HG03469 (cell line): Measurements from ENCODE around the gene KRT12.

Source experiments
- ATAC-seq: cut with Tn5 transposase; IDR thresholded peaks from one replicate; pipeline ENCODE4 v1.9.1; 2021; ENCODE audit warnings: mild to moderate bottlenecking, moderate library complexity, moderate number of reproducible peaks; ENCODE audit not compliant: unreplicated experiment

The KRT12 gene

DNA sequence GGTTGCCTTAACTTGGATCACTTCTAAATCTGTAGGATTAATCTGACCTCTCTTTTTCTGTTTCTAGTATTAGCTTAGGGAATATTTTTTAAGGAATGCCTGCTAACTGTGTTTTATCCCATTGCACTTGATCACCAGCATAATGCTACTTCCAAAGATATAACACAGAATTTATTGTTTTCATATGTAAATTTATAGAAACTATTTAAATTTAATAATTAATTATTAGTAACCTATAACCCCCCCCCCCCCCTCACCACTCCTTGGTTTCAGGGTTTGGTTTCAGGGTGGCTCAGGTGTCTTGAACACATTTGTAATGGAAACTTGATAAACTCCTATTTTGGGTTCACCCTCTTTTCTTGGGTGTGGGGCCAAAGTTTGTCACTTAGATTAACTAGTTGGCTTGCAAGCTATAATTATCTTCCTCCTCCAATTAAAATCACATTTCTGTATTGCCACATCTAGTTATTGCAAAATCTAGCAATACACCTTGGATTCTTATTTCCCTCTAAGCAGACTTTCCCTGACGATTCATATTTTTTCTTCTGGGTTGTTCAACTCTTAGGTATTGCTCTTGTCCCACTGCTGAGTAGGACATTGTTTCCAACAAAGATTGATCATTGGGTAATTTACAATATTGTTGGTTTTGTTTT is 18.3 kb downstream of the KRT12 start:
- ATAC-seq = no peak

DNA sequence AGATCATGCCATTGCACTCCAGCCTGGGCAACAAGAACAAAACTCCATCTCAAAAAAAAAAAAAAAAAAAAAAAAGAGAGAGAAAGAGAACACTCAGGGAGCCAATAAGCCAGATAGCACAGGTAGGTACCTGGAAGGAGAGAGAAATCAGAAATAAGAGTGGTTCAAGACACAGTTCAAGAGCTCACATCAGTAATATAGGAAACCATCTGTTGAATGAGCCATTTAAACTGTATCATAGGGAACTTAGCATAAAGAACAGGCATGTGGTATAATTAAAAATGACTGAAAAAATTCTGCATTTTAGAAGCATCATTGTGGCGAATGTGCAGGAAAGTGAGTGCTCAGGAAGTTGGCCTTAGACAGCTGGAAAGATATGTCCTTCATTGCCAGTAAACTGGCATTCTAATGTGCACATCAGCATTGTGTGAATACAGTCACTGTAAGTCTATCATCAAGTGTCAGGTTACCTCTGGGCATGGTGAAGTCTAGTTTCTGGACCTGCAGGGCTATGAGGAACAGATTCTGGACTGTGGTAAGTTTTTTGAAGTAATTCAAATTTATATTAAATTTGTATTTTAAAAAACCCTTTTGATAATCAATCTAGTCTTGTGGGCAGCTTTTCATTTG is 20.4 kb downstream of the KRT12 start:
- ATAC-seq = no peak

- no peak for ATAC-seq
These were observed 22.3 kb downstream of the KRT12 start for GRCh38 chr17:40844671-40845107.

GRCh38 chr17:40843242-40843641 is 23.8 kb downstream of the KRT12 start:
- no peak for ATAC-seq

DNA sequence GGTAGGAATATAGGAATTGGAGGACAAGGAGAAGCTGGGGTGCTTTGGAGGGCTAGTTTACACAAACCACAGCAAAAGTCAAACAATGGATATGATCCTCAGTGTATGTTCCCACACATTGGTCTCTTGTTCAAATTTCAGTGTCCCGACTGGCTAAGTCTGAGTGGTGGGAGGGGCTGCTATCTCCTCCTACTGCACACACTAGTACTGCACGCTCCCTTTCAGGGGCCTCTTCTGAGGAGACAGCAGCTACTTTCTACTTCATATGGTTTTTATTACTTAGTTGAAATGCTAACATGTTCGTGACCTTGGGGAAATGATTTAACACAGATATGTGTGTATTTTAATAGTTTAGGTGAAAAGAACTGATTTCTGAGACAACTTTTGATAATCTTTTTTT is 25.8 kb downstream of the KRT12 start:
- ATAC-seq = no peak

- ATAC-seq = no peak
These were observed 27.8 kb downstream of the KRT12 start for GRCh38 chr17:40839194-40839593.

DNA sequence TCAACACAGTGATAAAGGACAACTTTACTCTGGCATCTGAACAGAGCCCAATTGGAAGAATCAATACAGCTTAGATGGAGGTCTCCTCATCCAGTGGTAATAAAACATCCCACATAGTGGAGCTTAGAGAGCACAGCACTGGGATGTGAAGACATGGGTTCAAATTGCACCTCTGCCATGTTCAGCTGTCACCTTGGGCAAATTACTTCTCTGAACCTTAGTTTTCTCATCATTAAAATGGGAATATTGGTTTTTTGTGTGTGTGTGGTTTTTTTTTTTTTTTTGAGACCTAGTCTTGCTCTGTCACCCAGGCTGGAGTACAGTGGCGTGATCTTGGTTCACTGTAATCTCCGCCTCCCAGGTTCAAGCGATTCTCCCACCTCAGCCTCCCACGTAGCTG is 31.0 kb downstream of the KRT12 start:
- no peak for ATAC-seq

GRCh38 chr17:40833882-40834281 is 33.1 kb downstream of the KRT12 start:
- ATAC-seq = no peak

DNA sequence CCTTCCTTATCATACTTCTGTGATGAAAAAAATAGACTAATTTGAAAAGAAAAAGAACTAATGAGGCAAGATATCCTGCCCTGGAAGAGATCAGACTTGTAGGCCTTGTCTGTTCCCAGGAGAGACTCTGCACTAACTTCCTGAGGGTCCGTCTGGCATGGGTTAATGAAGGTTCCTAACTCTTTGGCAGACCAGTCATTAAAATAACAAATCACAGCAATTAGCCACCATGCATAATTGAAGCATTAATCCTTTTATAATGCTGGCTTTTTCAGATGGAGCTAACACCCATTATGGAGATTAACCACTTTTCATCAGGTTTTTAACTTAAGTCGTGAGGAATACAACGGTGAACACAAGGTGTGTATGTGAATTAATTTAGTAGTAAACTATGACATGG is 34.2 kb downstream of the KRT12 start:
- ATAC-seq = no peak

DNA sequence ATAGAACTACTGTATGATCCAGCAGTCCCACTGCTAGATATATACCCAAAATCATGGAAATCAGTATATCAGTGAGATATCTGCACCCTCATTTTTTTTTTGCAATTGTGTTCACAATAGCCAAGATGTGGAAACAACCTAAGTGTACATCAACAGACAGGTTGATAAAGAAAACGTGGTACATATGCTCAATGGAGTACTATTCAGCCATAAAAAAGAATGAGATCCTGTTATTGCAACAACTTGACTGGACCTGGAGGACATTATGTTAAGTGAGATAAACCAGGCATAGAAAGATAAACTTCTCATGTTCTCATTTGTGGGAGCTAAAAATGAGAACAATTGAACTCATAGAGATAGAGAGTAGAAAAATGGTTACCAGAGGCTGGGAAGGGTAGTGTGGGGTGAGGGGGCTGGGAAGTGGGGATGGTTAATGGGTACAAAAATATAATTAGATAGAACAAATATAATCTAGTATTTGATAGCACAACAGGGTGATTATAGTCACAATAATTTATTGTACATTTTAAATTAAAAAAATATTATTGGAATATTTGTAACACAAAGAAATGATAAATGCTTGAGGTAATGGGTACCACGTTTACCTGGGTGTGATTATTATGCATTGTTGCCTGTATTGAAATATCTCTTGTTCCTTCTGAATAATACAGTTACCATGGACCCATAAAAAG is 36.8 kb downstream of the KRT12 start:
- no peak for ATAC-seq

DNA sequence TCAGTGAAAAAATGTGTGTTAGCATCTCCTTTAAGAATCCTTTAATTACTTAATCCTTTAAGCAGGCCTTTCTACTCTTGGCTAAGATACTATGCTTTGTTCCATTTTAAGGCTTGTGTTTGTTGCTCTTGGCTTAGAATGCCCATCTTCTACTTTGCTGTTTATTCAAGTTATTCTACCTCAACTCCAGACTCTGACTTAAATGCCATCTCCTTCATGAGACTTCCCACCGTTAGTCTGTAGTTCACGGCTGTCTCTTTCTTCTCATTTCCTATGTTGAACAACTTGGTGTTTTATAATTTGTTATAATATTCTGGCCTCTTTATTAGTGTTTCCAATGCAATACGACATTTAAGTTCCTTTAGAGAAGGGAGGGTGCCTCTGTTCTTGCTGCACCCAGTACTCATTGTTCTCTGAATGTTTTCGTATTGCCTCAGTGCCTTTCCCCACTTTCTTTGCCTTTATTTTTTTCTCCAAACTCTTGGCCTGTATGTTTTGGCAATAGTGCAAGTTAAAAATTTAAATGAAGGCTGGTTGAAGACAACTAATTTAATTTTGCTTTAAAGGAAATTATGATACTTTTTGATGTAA is 38.5 kb downstream of the KRT12 start:
- no peak for ATAC-seq

GRCh38 chr17:40827746-40828453 is 39.1 kb downstream of the KRT12 start:
- ATAC-seq = no peak

DNA sequence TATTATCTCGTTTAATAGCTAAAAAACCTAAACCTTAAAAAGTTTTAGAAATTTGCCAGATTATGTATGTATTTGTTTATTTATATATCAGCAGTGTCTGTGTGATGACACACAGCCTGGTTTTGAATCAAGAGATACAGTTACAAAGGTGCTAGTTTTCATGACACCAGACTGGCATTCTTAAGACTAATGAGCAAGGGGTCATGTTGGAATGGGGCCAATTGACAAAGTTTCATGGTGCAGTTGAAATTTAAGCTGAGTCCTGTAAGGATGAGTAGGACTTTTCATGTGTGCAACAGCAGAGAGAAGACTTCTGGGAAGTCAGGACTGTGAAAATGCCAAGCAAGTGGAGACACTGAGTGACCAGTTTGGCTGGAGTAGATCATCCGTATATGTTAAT is 41.4 kb downstream of the KRT12 start:
- no peak for ATAC-seq

- no peak for ATAC-seq
These were observed 42.8 kb downstream of the KRT12 start for GRCh38 chr17:40824015-40824832.

GRCh38 chr17:40822132-40822812 is 44.8 kb downstream of the KRT12 start, which contains the start of gene KRT10:
Gene KRT10 (minus strand): TSS chr17:40822614. CDS start chr17:40822585, 29 bp downstream.
- ATAC-seq = no peak

DNA sequence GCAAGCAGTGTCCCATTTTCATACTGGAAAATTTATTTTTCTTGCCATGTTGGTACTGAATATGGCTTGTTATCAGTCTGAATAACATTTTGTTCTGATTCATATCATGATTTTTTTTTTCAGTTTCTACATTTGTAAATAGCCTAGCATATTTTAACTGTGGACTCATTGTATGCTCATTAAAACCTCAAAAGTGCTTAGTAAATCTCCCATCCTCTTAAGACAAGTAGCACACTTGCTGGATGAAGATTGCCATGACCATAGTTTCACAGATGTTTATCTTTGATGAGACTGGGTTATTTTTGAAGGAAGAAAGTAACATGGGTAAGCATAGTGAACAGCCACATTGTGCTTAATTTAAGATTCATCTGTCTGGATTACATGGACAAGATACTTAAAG is 45.5 kb downstream of the KRT12 start:
- no peak for ATAC-seq

- no peak for ATAC-seq
These were observed 46.7 kb downstream of the KRT12 start for GRCh38 chr17:40820228-40820838.

DNA sequence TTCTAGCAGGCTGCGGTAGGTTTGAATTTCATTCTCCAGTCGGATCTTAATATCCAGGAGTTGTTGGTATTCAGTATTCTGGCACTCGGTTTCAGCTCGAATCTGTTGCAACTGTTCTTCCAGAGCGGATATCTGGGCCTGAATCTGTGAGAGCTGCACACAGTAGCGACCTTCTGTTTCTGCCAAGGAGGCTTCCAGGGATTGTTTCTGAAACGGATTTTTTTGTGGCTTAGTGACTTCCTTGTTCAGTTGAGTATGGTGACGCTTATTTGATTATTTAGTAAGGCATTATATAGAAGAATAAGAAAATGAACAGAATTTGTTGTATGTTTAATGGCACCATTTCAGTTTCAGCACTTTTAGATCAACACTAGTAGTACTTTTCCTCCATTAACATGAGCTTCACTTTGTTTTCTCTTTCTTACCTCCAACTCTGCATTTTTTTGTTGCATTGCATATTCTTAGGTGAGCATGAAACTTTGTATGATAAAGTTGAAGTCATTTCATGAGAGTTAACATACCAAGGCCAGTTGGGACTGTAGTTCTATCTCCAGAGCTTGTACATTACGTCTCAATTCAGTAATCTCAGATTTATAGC is 47.4 kb downstream of the KRT12 start:
- no peak for ATAC-seq
